Gastrocnemius medialis (tissue), 4 donors: ENCODE results near the gene CCDC74B. TPM values are rescaled to one million over a fixed set of nuclear protein-coding genes. Genes with fewer than 3 reads are reported as not detected.
"Not testable (repeated sequence)": the region's sequence is repeated elsewhere in the genome, so short reads cannot be mapped to it uniquely, and the experiment has no call there.

Source experiments
- ATAC-seq, 2 donors: fragments of 150-250 bp; one replicate each; pipeline ENCODE4 v1.9.1; 2016
- DNase-seq, 2 donors: peaks; one replicate each; pipeline ENCODE4 v3.0.0-alpha.2; 2019
- H3K27ac ChIP-seq, 4 donors: fragments of 200-600 bp; sonication (generic); 1 replicate in 1 of 4; 2 replicates in 3 of 4; pipeline ENCODE4 v1.5.1; 2016 to 2018; ENCODE audit warnings: mild to moderate bottlenecking in 2 of 4, moderate library complexity in 1 of 4
- H3K27me3 ChIP-seq, 3 donors: fragments of 200-600 bp; sonication (generic) in 2 of 3; 1 replicate in 1 of 3; 2 replicates in 2 of 3; pipeline versions ENCODE4 v1.5.1 to v1.6.0; 2016 to 2019; ENCODE audit warnings: mild to moderate bottlenecking in 1 of 3, moderate library complexity in 1 of 3
- H3K36me3 ChIP-seq, 2 donors: fragments of 200-600 bp; sonication (generic) in 1 of 2; one replicate each; pipeline ENCODE4 v1.5.1; 2017 to 2018
- H3K4me1 ChIP-seq, 2 donors: fragments of 200-600 bp; sonication (generic) in 1 of 2; one replicate each; pipeline ENCODE4 v1.5.1; 2016 to 2017; ENCODE audit warnings: mild to moderate bottlenecking in 2 of 2
- H3K4me3 ChIP-seq, 4 donors: fragments of 200-600 bp; sonication (generic) in 3 of 4; 1 replicate in 1 of 4; 2 replicates in 3 of 4; pipeline ENCODE4 v1.5.1; 2016 to 2019; ENCODE audit warnings: mild to moderate bottlenecking in 2 of 4
- H3K9me3 ChIP-seq, 3 donors: fragments of 200-600 bp; sonication (generic) in 2 of 3; 1 replicate in 1 of 3; 2 replicates in 2 of 3; pipeline ENCODE4 v1.5.1; 2016 to 2019
- POLR2A ChIP-seq, 2 donors: fragments of 450-650 bp; IDR thresholded peaks; one replicate each; pipeline ENCODE4 v1.6.1; 2017; ENCODE audit warnings: antibody characterized with exemption in 2 of 2, mild to moderate bottlenecking in 2 of 2, moderate library complexity in 2 of 2
- in situ Hi-C, 4 donors: fragments of 200-750 bp; cut with MboI; loops; one replicate each; pipeline versions ENCODE4 v1.15.0 to v1.8.0; 2017; ENCODE audit warnings: low sequenced_read_pairs in 4 of 4
- intact Hi-C: fragments of 100-400 bp; cut with DNase I; formaldehyde crosslinking; loops from one replicate; pipeline ENCODE4 v1.15.1; 2023; ENCODE audit warnings: low total_unique reads
- total RNA-seq, 4 donors: library from RNA; depleted of rRNA; stranded (reverse); fragments of >200 nt; gene quantifications; one replicate each; pipeline versions ENCODE4 v1.1.0 to v1.2.3, GENCODE V29; 2016
- TF ChIP-seq, protein P1 (sequence below), 5 experiments: fragments of 450-650 bp in 3 of 5; fragments of 200-600 bp in 2 of 5; sonication (generic) in 2 of 5; IDR thresholded peaks in 4 of 5; conservative IDR thresholded peaks in 1 of 5; 1 replicate in 4 of 5; 2 replicates in 1 of 5; pipeline ENCODE4 v1.5.1; 2016 to 2019; ENCODE audit warnings: antibody characterized with exemption in 5 of 5, mild to moderate bottlenecking in 3 of 5, moderate library complexity in 3 of 5

The CCDC74B gene
- total RNA-seq, 4 donors from 2014 or later: 0.42 to 1.2 TPM; not detected in 2

DNA sequence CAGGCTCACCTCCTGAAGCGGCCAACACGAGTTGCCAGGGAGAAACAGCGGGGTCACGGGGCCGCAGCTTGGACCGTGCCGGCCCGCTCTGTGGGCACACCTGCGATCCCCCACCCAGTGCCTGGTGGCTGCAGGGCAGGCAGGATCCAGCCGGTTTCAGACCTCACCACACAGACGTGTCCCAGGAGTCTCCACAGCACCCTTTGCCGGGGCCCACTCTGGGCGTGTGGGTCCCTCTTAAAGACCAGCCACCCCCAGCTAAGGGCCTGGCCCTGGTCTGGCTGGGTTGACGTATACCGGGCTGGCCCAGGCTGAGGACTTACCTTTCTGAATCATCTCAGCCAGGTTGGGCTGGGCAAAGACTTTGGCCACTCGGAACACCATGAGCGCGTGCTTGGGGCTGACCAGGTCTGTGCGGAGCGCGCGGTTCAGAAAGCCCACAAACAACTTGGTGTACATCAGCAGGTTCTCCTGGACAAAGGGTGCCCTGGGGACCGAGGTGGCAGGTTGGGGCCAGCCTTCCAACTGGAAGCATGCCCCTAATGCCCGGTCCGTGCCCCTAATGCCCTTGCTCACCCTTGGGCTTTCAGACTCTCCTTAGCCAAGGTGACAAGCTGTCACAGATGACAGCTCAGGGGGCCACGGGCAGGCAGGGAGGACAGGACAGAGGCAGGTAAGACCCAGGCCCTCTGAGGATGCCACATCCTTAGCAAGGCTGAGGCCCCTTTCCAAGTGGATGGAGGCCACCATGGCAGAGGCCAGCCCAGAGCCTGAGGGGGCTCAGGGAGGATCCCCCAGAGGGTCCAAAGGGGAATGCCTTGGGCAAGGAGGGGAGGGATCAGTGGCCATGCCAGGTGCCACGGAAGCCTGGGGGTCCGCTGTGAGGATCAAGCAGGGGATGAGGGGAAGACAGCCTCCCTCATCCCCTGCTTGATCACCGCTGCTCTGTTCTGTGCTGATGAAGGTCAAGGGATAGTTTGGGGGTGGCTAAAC lies 10.2 kb upstream of the CCDC74B start:
- H3K36me3 ChIP-seq: peaks cover 0 to 37% of the 10 kb centered on the region in 2 donors
- H3K4me3 ChIP-seq: no peak overlapping the region
- intact Hi-C loops (no loop called here), in situ Hi-C loops (no loop called here)
- DNase-seq (no peak), ATAC-seq (no peak)
- H3K4me1 ChIP-seq: no peaks in the 10 kb centered on the region
- H3K27me3 ChIP-seq: no peaks in the 10 kb centered on the region
- H3K9me3 ChIP-seq: no peaks in the 10 kb centered on the region
- TF ChIP-seq, protein P1, sequence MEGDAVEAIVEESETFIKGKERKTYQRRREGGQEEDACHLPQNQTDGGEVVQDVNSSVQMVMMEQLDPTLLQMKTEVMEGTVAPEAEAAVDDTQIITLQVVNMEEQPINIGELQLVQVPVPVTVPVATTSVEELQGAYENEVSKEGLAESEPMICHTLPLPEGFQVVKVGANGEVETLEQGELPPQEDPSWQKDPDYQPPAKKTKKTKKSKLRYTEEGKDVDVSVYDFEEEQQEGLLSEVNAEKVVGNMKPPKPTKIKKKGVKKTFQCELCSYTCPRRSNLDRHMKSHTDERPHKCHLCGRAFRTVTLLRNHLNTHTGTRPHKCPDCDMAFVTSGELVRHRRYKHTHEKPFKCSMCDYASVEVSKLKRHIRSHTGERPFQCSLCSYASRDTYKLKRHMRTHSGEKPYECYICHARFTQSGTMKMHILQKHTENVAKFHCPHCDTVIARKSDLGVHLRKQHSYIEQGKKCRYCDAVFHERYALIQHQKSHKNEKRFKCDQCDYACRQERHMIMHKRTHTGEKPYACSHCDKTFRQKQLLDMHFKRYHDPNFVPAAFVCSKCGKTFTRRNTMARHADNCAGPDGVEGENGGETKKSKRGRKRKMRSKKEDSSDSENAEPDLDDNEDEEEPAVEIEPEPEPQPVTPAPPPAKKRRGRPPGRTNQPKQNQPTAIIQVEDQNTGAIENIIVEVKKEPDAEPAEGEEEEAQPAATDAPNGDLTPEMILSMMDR (IDR thresholded peaks at IDR 0.05 in 4 of 5, conservative IDR thresholded peaks at IDR 0.05 in 1 of 5): no peak
- TF ChIP-seq POLR2A (IDR thresholded peaks at IDR 0.05): no peak
- H3K27ac ChIP-seq: no peak overlapping the region

DNA sequence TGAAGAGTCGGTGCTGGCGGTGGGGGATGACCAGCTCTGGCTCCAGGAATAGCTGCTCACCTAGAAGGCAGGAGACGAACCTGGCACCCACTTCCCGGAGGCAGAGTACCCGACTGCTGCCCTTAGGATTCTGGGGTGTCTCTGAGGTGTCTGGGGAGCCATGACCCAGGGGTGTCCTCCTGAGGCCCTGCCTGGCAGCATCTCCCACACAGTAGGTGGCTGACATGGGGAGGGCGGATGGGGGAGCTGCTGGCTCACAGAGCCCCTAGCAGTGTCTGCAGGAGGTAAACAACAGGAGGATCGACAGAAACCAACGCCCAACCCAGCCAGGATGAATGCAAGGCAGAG lies 9.5 kb upstream of the CCDC74B start:
- ATAC-seq, H3K4me3 ChIP-seq, in situ Hi-C loops, H3K9me3 ChIP-seq, H3K27me3 ChIP-seq, H3K4me1 ChIP-seq, intact Hi-C loops, H3K27ac ChIP-seq, DNase-seq: not testable (repeated sequence)
- peaks cover 0 to 37% of the 10 kb centered on the region in 2 donors for H3K36me3 ChIP-seq

DNA sequence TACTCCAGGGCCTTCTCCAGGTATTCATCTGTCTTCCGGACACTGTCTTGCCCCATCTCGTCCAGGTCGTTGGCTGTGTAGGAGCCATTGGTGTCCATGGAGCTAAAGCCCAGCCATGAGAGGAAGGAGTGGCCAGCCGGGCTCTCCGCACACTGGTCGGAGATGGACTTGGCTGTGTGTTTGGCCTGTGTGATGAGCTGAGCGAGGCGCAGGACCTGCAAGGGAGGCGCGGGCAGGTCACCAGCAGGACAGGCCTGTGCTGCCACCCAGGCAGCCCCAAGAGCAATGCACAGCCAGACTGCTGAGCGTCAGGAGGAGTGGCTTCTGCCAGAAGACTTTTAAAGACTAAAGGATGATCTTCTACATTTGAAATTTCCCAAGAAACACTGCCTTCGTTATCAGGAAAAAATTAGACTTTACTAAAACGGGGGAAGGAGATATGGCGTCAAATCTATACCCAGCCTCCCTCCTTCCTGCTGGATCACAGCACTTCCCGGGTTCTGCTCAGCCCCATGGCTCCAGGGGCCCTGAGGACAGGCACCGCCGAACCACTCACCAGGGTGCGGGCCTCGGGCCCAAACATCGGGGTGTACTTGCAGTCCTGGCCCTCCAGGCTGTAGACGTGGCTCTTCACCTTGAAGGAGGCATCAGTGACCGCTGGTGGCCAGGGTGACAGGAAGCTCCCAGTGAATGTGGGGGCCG lies 9.0 kb upstream of the CCDC74B start:
- ATAC-seq, H3K27ac ChIP-seq, H3K4me3 ChIP-seq, intact Hi-C loops, H3K4me1 ChIP-seq, in situ Hi-C loops, H3K27me3 ChIP-seq, H3K9me3 ChIP-seq, DNase-seq: not testable (repeated sequence)
- H3K36me3 ChIP-seq: peaks cover 0 to 32% of the 10 kb centered on the region in 2 donors

DNA sequence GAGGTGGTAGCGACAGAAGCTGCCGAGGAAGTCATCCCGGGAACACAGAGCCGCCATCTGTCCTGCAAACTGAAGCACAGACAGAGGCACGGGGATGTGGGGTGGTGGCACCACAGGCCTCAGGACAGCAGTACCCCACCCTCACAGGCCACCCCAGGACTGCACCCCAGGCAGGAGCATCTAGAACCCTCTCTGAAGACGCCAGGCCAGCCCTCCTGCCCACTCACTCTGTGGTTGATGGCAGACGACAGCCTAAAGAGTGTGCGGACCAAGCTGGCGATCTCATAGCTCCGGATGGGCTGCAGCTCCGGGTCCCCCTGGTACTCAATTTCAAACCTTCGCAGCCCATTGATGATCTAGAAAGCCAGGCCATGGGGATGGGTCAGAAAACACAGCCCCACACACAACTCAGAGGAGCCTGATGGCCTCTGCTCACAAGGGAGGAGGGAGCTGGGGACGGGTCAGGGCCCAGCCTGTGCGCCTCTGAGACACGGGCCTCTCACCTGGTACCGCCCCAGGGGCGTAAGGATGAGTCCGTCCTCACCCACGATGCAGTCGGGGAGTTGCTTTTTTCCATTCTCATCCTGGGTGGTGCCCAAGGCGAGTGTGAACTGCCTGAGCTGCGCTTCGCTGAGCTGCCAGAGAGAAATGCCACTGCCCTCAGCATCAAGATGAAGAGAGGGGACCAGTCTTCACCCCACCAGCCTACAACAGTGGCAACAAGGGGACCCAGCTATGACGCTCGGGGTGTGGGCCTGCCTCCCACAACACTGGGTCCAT lies 8.1 kb upstream of the CCDC74B start:
- Histone ChIP-seq H3K9me3 (no peaks in the 10 kb centered on the region), H3K36me3 (peaks cover 0 to 31% of the 10 kb centered on the region in 2 donors), H3K4me1 (no peaks in the 10 kb centered on the region), H3K27ac (no peak overlapping the region), H3K4me3 (no peak overlapping the region), H3K27me3 (no peaks in the 10 kb centered on the region)
- ATAC-seq (no peak), DNase-seq (no peak)
- TF ChIP-seq, protein P1 (IDR thresholded peaks at IDR 0.05 in 4 of 5, conservative IDR thresholded peaks at IDR 0.05 in 1 of 5): no peak
- TF ChIP-seq POLR2A (IDR thresholded peaks at IDR 0.05): no peak
- in situ Hi-C loops (no loop called here), intact Hi-C loops (no loop called here)

DNA sequence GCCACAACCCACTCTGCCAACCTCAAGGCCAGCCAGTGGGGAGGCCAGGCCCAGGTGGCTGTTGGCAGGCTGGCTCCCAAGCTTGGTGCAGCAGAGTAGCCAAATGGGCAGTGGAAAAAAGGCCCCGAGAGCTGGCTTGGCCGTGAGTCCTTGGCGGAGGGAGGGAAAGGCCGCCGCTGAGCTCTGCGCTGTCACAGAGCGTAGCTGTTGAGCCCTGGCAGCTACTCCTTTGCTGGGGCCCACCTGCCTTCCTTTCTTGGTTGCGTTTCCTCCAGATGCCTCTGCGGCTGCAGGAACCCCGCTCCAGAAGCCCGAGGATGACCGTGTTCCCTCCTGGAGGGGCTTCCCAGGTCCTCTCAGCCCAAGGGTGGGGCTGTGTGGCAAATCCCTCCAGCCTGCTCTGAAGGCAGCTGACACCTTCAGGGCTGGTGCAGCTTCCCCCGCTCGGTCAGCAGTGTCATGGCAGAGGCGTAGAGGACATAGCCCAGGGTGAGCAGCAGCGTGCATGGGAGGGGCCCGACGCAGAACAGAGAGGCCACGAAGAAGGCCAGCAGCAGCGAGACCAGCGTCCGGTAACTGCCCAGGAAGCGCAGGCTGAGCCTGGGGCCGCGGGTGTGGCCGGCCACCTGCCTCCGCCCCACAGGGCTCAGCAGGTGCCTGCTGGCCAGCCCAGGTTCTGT lies 7.4 kb upstream of the CCDC74B start:
- H3K27ac ChIP-seq, ATAC-seq, intact Hi-C loops, H3K9me3 ChIP-seq, H3K4me3 ChIP-seq, H3K4me1 ChIP-seq, in situ Hi-C loops, H3K27me3 ChIP-seq, DNase-seq: not testable (repeated sequence)
- H3K36me3 ChIP-seq: peaks cover 0 to 31% of the 10 kb centered on the region in 2 donors

DNA sequence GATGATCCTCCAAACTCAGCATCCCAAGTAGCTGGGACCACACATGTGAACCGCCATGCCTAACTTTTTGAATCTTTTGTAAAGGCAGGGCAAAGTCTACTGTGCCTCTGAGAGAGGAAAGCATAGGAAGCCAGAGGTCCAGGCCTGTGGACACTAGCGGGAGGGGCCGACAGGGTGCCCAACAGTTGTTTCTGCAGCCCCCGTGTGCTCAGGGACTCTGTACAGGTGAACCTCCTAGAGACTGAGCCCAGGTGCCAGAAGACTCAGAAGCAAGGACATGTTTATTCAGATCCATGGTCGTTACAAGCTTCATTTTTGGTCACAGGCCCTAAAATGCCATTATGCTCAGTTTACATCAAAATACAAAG lies 6.2 kb upstream of the CCDC74B start:
- H3K27me3 ChIP-seq, H3K9me3 ChIP-seq, ATAC-seq, H3K27ac ChIP-seq, H3K4me1 ChIP-seq, intact Hi-C loops, H3K4me3 ChIP-seq, in situ Hi-C loops, DNase-seq: not testable (repeated sequence)
- peaks cover 0 to 31% of the 10 kb centered on the region in 2 donors for H3K36me3 ChIP-seq
